WTC11 (cell line): Measurements from ENCODE around the gene FANCC. TPM values are rescaled to one million over a fixed set of nuclear protein-coding genes. Genes with fewer than 3 reads are reported as not detected.

ENCODE experiments used
- ATAC-seq: fragments of 200-7000 bp; cut with Tn5 transposase; 2 replicates; pipeline ENCODE4 v1.10.0; 2021; ENCODE audit warnings: mild to moderate bottlenecking, moderate library complexity
- CTCF ChIA-PET: fragments of 300-600 bp; sonication (Branson Sonifier 250); formaldehyde crosslinking; loops from one replicate; lab custom pipeline; 2021; ENCODE audit warnings: antibody characterized with exemption; lab: Charles Lee
- POLR2A ChIA-PET: fragments of 350-600 bp; sonication (Branson Sonifier 250); formaldehyde crosslinking; loops from one replicate; lab custom pipeline; 2021; ENCODE audit warnings: antibody characterized with exemption; lab: Charles Lee
- DNase-seq: peaks from one replicate; pipeline ENCODE4 v3.0.0; 2021; ENCODE audit warnings: low spot score
- H3K27ac Mint-ChIP-seq: 2 replicates; pipeline ENCODE4 v1.8.0; 2021; ENCODE audit warnings: mixed read lengths
- H3K27me3 Mint-ChIP-seq: 2 replicates; pipeline ENCODE4 v1.8.0; 2021; ENCODE audit warnings: low read depth, mild to moderate bottlenecking, moderate library complexity, mixed read lengths
- H3K36me3 Mint-ChIP-seq: 2 replicates; pipeline ENCODE4 v1.8.0; 2021; ENCODE audit warnings: mixed read lengths
- H3K4me1 Mint-ChIP-seq: 2 replicates; pipeline ENCODE4 v1.8.0; 2022; ENCODE audit warnings: mixed read lengths
- H3K4me3 Mint-ChIP-seq: 2 replicates; pipeline ENCODE4 v1.8.0; 2021; ENCODE audit warnings: mild to moderate bottlenecking, moderate library complexity, mixed read lengths
- H3K9me3 Mint-ChIP-seq: 2 replicates; pipeline ENCODE4 v1.8.0; 2021; ENCODE audit warnings: mixed read lengths
- AFF4 ChIP-seq: sonication (generic); formaldehyde crosslinking; IDR thresholded peaks from 2 replicates; pipeline ENCODE4 v1.8.1; 2023; ENCODE audit warnings: mild to moderate bottlenecking, missing genetic modification reagents, borderline replicate concordance
- ARID4B ChIP-seq: sonication (generic); formaldehyde crosslinking; IDR thresholded peaks from 2 replicates; pipeline ENCODE4 v1.8.0; 2023; ENCODE audit warnings: missing genetic modification reagents, mild to moderate bottlenecking, borderline replicate concordance
- ATF3 ChIP-seq: sonication (generic); formaldehyde crosslinking; conservative IDR thresholded peaks from 2 replicates; pipeline ENCODE4 v1.8.1; 2022; ENCODE audit warnings: mild to moderate bottlenecking, missing genetic modification reagents
- CREB1 ChIP-seq: sonication (generic); formaldehyde crosslinking; IDR thresholded peaks from 2 replicates; pipeline ENCODE4 v1.8.0; 2023; ENCODE audit warnings: mild to moderate bottlenecking, missing genetic modification reagents
- E2F1 ChIP-seq: sonication (generic); formaldehyde crosslinking; IDR thresholded peaks from 2 replicates; pipeline ENCODE4 v1.8.0; 2022; ENCODE audit warnings: mild to moderate bottlenecking, missing genetic modification reagents
- EMX1 ChIP-seq: fragments of 250-450 bp; sonication (Bioruptor Pico); IDR thresholded peaks from 2 replicates; pipeline ENCODE4 v1.8.0; 2021; ENCODE audit warnings: mild to moderate bottlenecking
- FOXP1 ChIP-seq: sonication (generic); formaldehyde crosslinking; IDR thresholded peaks from 2 replicates; pipeline ENCODE4 v1.8.0; 2022; ENCODE audit warnings: missing genetic modification reagents, mild to moderate bottlenecking, moderate library complexity, borderline replicate concordance
- FOXP4 ChIP-seq: sonication (generic); formaldehyde crosslinking; IDR thresholded peaks from 2 replicates; pipeline ENCODE4 v1.8.0; 2022; ENCODE audit warnings: mild to moderate bottlenecking, missing genetic modification reagents
- GTF2I ChIP-seq: fragments of 250-450 bp; sonication (Bioruptor Pico); conservative IDR thresholded peaks from 2 replicates; pipeline ENCODE4 v1.4.0; 2021; ENCODE audit warnings: mild to moderate bottlenecking
- MAX ChIP-seq: sonication (generic); formaldehyde crosslinking; IDR thresholded peaks from 2 replicates; pipeline ENCODE4 v1.8.0; 2022; ENCODE audit warnings: mild to moderate bottlenecking, missing genetic modification reagents
- MYBL2 ChIP-seq: sonication (generic); formaldehyde crosslinking; IDR thresholded peaks from 2 replicates; pipeline ENCODE4 v1.8.1; 2023; ENCODE audit warnings: mild to moderate bottlenecking, moderate library complexity, missing genetic modification reagents
- NFE2L1 ChIP-seq: sonication (generic); formaldehyde crosslinking; IDR thresholded peaks from 2 replicates; pipeline ENCODE4 v1.8.1; 2023; ENCODE audit warnings: missing genetic modification reagents
- SMAD3 ChIP-seq: sonication (generic); formaldehyde crosslinking; IDR thresholded peaks from 2 replicates; pipeline ENCODE4 v1.8.0; 2022; ENCODE audit warnings: missing genetic modification reagents, mild to moderate bottlenecking, borderline replicate concordance
- ZNF121 ChIP-seq: sonication (generic); formaldehyde crosslinking; IDR thresholded peaks from 2 replicates; pipeline ENCODE4 v1.8.0; 2023; ENCODE audit warnings: missing genetic modification reagents
- ZNF263 ChIP-seq: sonication (generic); formaldehyde crosslinking; IDR thresholded peaks from 2 replicates; pipeline ENCODE4 v1.8.1; 2022; ENCODE audit warnings: low read depth, mild to moderate bottlenecking, moderate library complexity, missing genetic modification reagents
- ZNF281 ChIP-seq: sonication (generic); formaldehyde crosslinking; IDR thresholded peaks from 2 replicates; pipeline ENCODE4 v1.8.0; 2023; ENCODE audit warnings: mild to moderate bottlenecking, missing genetic modification reagents
- total RNA-seq: library from RNA; stranded (reverse); gene quantifications from 3 replicates; pipeline ENCODE4 v1.2.3, GENCODE V29; 2021

FANCC gene
- total RNA-seq, 1 experiment from 2014 or later, result 10.9 TPM

- TF ChIP-seq AFF4 (CRISPR knock-in tag), result no peak
- no peak for TF ChIP-seq E2F1 (CRISPR knock-in tag)
- TF ChIP-seq ZNF263 (CRISPR knock-in tag), result no peak
- TF ChIP-seq EMX1, result no peak
These were observed 220.2 kb downstream of the FANCC start (continued) for GRCh38 chr9:95097279-95097678.

- TF ChIP-seq ARID4B (CRISPR knock-in tag) (no peak), ZNF281 (CRISPR knock-in tag) (no peak), ZNF121 (CRISPR knock-in tag) (no peak), MYBL2 (CRISPR knock-in tag) (no peak), MAX (CRISPR knock-in tag) (no peak)
- Mint-ChIP-seq H3K4me3 (no peak overlapping the region), H3K36me3 (no peaks in the 10 kb centered on the region), H3K27ac (no peak overlapping the region), H3K4me1 (peaks cover 38% of the 10 kb centered on the region), H3K9me3 (no peaks in the 10 kb centered on the region), H3K27me3 (no peaks in the 10 kb centered on the region)
- ChIA-PET CTCF (interaction anchor here (0.6 to 4.9 kb wide), 8 partner anchors 11 to 285 kb away, joined by 3 to 24 read pairs (median 4); no protein-coding TSS in a partner anchor), POLR2A (no interaction called here)
- DNase-seq (no peak), ATAC-seq (no peak)
These were observed 220.7 kb downstream of the FANCC start for GRCh38 chr9:95096807-95097206.

GRCh38 chr9:95096381-95096780 is 221.1 kb downstream of the FANCC start:
- no peaks in the 10 kb centered on the region for H3K36me3 Mint-ChIP-seq
- H3K4me3 Mint-ChIP-seq, result no peak overlapping the region
- no peak overlapping the region for H3K27ac Mint-ChIP-seq
- DNase-seq (no peak), ATAC-seq (peak; percentile 39; the same call in 1 of the 2 replicates)
- no peaks in the 10 kb centered on the region for H3K9me3 Mint-ChIP-seq
- CTCF ChIA-PET, result interaction anchor here (0.6 to 4.9 kb wide), 11 partner anchors 10 to 284 kb away, joined by 3 to 24 read pairs (median 4); no protein-coding TSS in a partner anchor
- peaks cover 42% of the 10 kb centered on the region for H3K4me1 Mint-ChIP-seq
- H3K27me3 Mint-ChIP-seq, result no peaks in the 10 kb centered on the region
- POLR2A ChIA-PET, result no interaction called here
- TF ChIP-seq GTF2I (CRISPR knock-in tag) (no peak), NFE2L1 (CRISPR knock-in tag) (no peak), ATF3 (CRISPR knock-in tag) (no peak), SMAD3 (CRISPR knock-in tag) (no peak), FOXP1 (CRISPR knock-in tag) (no peak), CREB1 (CRISPR knock-in tag) (no peak), ZNF121 (CRISPR knock-in tag) (no peak), E2F1 (CRISPR knock-in tag) (no peak), MAX (CRISPR knock-in tag) (no peak), FOXP4 (CRISPR knock-in tag) (no peak)
